Pons (tissue), 1 donor: Measurements from ENCODE around the gene HEXD.
"Not testable (repeated sequence)": the region's sequence is repeated elsewhere in the genome, so short reads cannot be mapped to it uniquely, and the experiment has no call there.

ENCODE experiments used
- DNase-seq: peaks from one replicate; pipeline ENCODE4 v3.0.0-alpha.2; 2016; ENCODE audit warnings: low spot score

HEXD gene

DNA sequence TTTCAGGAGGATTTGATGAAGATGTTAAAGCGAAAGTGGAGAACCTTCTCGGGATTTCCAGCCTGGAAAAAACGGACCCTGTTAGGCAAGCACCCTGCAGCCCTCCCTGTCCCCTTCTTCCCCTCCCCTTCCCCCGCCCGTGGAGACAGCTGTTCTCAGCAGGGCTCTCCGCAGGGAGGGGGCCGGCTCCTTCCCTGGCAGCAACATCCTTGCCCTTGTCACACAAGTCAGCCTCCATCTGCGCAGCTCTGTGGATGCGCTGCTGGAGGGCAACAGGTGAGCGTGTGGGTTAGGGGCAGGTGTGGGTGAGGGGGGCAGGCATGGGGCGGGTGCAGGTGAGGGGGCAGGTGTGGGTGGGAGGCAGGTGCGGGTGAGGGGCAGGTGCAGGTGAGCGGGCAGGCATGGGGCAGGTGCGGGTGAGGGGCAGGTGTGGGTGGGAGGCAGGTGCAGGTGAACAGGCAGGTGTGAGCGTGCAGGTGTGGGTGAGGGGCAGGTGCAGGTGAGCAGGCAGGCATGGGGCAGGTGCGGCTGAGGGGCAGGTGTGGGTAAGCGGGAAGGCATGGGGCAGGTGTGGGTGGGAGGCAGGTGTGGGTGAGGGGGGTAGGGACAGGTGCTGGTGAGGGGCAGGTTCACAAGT is 23.0 kb downstream of the HEXD start:
- DNase-seq, result no peak

DNA sequence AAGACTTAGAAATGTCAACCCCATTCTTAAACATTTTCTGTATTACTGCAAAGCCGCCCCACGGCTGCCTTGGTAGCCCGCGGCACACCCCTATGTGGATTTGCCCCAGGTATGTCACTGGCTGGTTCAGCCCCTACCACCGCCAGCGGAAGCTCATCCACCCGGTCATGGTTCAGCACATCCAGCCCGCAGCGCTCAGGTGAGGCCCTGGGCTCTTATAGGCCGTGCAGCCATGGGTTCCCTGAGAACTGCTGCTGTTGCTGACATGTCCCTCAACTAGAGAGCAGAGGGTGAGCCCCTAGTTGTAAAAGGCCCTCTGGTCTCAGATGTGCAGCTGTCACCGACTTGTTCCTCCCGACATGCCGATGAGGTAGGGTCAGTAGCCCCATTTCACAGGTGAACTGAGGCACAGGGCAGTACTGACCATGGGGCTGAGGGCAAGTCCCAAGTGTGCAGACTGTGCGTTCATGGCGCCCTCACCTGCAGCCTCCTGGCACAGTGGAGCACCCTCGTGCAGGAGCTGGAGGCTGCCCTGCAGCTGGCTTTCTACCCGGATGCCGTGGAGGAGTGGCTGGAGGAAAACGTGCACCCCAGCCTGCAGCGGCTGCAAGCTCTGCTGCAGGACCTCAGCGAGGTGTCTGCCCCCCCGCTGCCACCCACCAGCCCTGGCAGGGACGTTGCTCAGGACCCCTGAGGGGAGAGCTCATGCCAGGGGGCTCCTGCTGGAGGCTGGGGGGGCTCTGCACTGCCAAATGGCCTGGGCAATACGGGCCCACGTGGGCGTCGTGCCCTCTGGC is 23.7 kb downstream of the HEXD start:
- DNase-seq, result no peak

DNA sequence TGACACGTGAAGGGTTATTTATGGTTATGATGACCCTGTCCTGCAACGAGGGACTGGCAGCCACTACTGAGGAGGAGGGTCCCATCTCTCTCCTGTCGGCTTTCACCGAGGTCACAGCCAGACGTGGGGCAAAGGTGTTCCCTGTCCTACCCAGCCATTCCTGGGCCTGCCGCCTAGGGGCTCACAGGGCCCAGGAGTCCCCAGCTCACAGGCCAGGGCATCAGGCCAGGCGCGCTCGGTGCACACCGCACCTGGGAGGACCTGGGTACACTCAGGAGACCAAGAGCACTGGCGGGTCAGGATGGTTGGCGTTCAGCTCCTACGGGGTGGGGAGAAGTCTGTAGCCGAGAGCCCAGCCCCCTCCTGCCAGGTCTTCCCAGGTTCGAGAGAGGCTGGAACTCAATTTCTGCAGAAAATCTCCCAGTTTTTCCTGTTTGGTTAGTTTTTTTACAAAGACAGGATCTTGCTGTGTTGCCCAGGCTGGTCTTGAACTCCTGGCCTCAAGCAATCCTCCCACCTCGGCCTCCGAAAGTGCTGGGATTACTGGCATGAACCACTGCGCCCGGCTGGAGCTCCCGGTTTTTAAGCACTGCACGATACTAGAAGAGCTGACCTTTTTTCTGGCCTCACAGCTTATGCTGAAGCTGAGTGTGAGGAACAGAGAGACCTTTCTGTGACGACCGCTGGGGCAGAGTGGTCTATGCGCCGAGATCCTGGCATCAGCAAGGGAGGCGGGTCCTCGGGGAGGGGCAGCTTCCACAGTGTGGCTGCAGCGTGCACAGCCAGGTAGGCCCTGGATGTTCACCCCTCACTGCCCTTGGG is 24.7 kb downstream of the HEXD start:
- DNase-seq, result no peak

- DNase-seq, result no peak
These were observed 25.5 kb downstream of the HEXD start for GRCh38 chr17:82443465-82444283.

- DNase-seq, result no peak
These were observed 26.2 kb downstream of the HEXD start for GRCh38 chr17:82444284-82444893.

DNA sequence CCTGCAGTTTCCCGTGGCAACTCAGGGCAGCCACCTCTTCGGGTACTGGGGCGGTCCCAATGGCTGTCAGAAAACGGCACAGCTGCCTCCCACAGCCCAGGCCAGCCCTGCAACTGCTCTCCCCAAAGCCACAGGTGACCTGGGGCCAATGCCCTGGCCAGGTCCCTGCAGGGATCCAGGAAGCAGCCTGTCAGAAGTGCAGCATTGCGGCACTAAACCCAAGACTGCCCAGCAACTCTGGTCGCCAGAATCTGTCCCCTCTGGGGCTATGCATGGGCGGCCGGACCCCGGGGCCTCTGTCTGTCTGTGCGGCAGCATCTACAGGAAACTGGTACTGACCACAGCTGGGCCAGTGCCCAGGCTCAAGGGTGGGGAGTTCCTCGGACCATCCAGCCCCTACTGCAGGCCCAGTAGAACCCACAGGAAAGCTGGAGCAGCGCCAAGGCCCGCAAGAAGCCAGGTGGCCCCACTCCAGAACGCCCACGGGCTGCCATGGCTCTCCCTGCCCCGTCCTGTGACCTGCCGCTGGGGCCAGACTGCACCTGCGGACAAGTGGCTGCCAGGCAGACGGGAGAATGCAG is 26.9 kb downstream of the HEXD start:
- DNase-seq, result no peak

DNA sequence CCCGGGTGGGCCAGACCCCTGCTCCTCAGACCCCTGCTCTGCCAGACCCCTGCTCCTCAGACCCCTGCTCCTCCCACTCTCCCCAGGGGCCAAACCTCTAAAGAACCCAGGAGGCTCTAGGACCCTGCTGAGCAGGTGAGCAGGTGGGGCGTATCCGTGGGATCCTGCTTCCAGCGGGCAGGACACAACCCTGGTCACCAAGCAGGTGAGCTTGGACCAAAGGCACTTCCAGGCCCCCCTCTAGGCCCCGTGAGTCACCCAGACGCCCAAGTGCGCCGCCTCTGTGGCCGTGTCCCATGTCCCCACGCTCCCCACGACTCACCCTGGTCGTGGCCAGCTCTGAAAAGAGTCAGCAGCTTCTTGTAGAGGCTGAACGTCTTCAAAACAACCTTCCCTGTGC is 27.4 kb downstream of the HEXD start:
- DNase-seq, result no peak

GRCh38 chr17:82446124-82446523 is 28.0 kb downstream of the HEXD start:
- no peak for DNase-seq

DNA sequence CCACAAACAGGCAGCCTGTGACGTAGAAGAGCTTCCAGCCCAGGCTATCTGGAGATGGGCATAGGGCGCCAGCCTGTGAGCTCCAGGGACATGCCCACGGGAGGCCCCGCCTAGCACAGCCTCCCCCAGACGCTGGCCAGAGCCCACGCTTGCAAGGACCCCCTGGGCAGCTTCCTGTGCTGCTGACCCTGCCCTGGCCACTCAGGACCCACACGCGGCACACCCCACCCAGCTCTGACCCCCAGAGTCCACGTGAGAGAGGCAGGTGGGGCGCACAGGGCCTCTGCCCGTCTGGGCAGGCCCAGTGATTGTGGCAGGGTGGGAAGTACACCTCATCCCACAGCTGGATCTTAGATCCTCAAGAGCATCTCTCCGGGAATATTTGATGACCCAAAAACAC is 28.5 kb downstream of the HEXD start:
- no peak for DNase-seq

- no peak for DNase-seq
These were observed 29.7 kb downstream of the HEXD start for GRCh38 chr17:82447876-82448275.

DNA sequence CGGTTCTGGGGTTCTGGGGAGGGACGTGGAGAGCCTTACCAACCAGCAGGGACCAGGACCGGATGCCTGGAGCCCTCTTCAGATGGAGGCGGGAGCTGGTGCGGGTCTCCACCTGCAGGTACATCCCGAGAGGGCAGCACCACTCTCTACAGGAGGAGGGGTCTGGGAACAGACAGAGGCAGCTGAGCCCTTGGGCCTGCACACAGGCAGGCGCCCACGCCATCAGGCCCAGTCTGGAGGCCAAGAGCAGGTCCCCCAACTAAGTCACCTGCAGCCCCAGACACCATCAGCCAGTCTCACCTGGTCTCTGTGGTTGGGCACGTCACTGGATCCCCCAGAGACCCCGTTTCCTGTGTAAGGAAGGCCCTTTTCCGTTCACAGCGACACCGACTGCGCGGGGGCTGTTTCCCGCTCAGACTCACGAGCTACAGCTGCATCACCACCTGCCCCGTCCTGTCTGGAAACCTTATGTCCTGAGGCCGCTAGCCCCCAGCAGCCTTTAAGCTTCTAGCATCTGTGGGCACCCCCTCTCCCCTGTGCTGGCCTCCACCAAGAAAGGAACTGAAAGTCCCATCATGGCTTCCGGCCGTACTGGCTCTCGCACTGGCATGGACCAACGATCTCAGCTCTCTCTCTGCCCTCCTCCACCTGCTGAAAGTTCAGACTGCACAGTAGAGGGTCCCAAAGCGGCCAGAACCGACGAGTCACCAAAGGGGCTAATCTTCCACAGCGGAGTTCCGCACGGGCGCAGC is 31.2 kb downstream of the HEXD start:
- no peak for DNase-seq

- no peak for DNase-seq
These were observed 31.8 kb downstream of the HEXD start for GRCh38 chr17:82449883-82450356.

DNA sequence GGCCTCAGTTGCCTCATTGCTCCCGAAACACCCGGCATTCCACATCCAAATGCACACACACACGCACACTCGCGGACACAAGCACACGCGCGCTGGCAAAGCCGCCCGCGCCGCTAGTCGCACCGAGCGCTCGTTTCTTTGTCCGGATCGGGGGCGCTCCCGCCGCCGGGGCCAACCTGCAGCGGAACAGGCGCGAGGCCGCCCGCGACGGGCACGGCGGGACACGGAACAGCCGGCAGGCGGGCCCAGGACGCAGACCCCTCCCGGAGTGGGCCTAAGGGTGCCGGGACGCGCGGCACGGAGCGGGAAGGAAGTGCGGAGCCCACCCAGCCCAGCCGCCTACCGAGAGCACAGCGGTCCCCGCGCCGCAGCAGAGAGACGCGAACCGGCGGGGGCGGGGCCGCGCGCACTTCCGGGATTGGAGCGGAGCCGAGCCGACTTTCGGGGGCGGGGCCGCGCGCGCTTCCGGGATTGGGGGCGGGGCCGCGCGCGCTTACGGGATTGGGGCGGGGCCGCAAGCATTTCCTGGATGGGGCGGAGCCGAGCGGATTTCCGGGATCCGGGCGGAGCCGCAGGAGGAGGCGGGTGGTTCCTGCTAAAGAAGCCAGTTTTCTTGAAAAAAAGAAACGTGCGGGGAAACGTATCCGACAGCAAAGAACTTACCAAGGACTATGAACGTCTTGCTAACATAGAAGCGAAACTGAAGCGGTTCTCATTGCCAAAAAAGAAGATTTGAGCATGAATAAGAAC is 32.4 kb downstream of the HEXD start, which contains the start of gene CYBC1:
CYBC1 (minus strand) TSS at position 396 of the 750 bp plus-strand sequence. CDS start 1,498 bp downstream, outside the sequence.
- peak; percentile 83 for DNase-seq

GRCh38 chr17:82452162-82452561 is 34.0 kb downstream of the HEXD start:
- DNase-seq, result no peak

GRCh38 chr17:82453151-82453550 is 35.0 kb downstream of the HEXD start:
- not testable (repeated sequence) for DNase-seq

DNA sequence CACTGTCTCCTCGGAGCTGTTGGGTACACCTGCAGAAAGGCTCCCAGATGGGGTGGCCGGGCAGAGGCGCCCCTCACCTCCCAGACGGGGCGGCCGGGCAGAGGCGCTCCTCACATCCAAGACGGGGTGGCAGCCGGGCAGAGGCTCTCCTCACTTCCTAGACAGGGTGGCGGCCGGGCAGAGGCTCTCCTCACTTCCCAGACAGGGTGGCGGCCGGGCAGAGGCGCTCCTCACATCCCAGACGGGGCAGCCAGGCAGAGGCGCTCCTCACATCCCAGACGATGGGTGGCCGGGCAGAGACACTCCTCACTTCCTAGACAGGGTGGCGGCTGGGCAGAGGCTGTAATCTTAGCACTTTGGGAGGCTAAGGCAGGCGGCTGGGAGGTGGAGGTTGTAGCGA is 35.6 kb downstream of the HEXD start:
- DNase-seq, result not testable (repeated sequence)

GRCh38 chr17:82457073-82457928 is 39.2 kb downstream of the HEXD start:
- DNase-seq, result peak; percentile 48

DNA sequence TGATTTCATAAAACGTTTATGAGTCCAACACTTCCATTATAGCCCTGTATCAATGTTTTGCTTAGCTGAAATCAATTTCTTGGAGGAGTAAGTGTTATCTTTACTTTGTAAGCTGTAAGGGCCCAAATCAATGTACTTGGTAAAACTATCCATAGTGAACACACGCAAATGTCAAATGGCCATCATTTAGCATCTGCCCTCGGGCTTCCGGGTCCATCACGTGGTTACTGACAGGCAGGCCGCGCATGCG is 39.7 kb downstream of the HEXD start:
- DNase-seq, result peak; percentile 95
